ENCODE data around the gene CAMTA1. TPM values are rescaled to one million over a fixed set of nuclear protein-coding genes. Genes with fewer than 3 reads are reported as not detected.

Gene CAMTA1
- polyA plus RNA-seq, 1 of the 3 experiments (the other 2 are of a cell fraction): 63.1 TPM

DNA sequence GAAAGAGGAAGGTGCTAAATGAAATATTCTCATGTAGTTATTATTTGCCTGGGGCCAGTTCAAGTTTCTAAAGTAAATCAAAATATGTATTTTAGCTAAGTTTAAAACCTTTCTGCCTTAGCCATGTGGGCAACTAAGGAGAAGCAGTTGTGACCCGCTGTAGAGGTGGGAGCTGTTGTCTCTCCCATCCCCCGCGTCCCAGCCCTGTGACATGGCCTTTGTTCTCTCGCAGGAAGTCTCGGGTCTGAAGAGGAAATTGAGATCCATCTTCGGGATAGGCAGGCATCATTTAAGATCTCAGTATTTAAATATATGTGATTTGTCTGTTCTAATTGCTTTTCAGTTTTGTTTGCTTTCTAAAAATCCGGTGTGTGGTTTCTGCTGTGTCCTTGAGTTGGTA is 121.5 kb downstream of the CAMTA1 start:
- POLR2A ChIA-PET: no interaction called here
- no peak for DNase-seq
- TF ChIP-seq FOXM1 (IDR thresholded peaks at IDR 0.05; ENCODE audit: low read depth): no peak
- TF ChIP-seq RCOR1 (IDR thresholded peaks at IDR 0.05; ENCODE audit: low read length): no peak
- no peak for TF ChIP-seq EP300 (IDR thresholded peaks at IDR 0.05; ENCODE audit: borderline replicate concordance in 1 of 2, low read depth in 1 of 2, low read length in 1 of 2)
- no peak for TF ChIP-seq FOXJ3 (CRISPR knock-in tag; IDR thresholded peaks at IDR 0.05)
- CTCF ChIA-PET: interaction anchor here (1.5 to 1.8 kb wide), 2 partner anchors 18 to 163 kb away, joined by 4 to 7 read pairs; no protein-coding TSS in a partner anchor
- Histone ChIP-seq H3K9me2 (no peaks in the 10 kb centered on the region), H3K79me2 (ENCODE audit: insufficient read depth) (no peaks in the 10 kb centered on the region), H3K27ac (ENCODE audit: low read depth in 2 of 2, low read length in 1 of 2) (no peak overlapping the region), H3K9me3 (no peaks in the 10 kb centered on the region), H2AFZ (ENCODE audit: low read depth) (no peak overlapping the region), H3K27me3 (ENCODE audit: insufficient read depth) (no peaks in the 10 kb centered on the region), H3K9ac (no peak overlapping the region), H3K4me3 (ENCODE audit: low read depth in 2 of 2, low read length in 1 of 2) (no peak overlapping the region), H4K20me1 (ENCODE audit: insufficient read depth) (no peaks in the 10 kb centered on the region), H3K4me2 (no peak overlapping the region), H3K4me1 (ENCODE audit: control insufficient read depth in 1 of 2, insufficient read depth in 2 of 2, low read depth in 1 of 2, low read length in 1 of 2) (peaks cover 0 to 6% of the 10 kb centered on the region in 2 experiments; a peak in 1 of 4 replicates), H3K36me3 (replicated peaks in 1 of 2; ENCODE audit: control insufficient read depth in 1 of 2, insufficient read depth in 2 of 2, low read length in 1 of 2) (no peaks in the 10 kb centered on the region), H3F3A (replicated peaks; ENCODE audit: insufficient read depth) (no peaks in the 10 kb centered on the region)
- WGBS (ENCODE audit: low lambda C conversion rate): 88% methylated on average over 7 of the region's 7 CpGs

DNA sequence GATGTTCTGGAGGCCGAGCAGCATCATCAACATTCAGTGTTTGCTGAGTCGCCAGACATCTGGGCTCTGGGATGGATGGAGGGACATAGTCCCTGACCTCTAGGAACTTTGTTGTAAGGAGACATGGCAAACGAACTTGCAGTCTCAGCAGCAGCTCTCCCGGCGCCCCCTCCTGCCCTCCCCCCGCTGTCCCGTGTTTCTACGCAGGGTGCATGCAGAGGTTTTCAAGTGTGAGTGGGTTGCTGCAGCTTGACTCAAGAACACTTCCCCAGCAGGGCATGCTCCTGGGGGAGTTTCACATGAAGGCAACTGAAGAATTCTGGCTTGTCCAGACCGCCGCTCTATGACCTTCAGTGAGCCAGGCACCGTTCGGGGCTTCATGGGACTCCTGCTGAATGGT is 121.9 kb downstream of the CAMTA1 start:
- TF ChIP-seq, protein P1, sequence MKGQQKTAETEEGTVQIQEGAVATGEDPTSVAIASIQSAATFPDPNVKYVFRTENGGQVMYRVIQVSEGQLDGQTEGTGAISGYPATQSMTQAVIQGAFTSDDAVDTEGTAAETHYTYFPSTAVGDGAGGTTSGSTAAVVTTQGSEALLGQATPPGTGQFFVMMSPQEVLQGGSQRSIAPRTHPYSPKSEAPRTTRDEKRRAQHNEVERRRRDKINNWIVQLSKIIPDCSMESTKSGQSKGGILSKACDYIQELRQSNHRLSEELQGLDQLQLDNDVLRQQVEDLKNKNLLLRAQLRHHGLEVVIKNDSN (IDR thresholded peaks at IDR 0.05; ENCODE audit: borderline replicate concordance, low read depth): no peak
- no peak for TF ChIP-seq NRF1 (IDR thresholded peaks at IDR 0.05; ENCODE audit: low read depth, low read length)
- no peak for TF ChIP-seq ELF1 (IDR thresholded peaks at IDR 0.05)
- no peak for TF ChIP-seq POLR2AphosphoS5 (IDR thresholded peaks at IDR 0.05; ENCODE audit: low read depth, low read length)
- no peak for TF ChIP-seq TAF1 (IDR thresholded peaks at IDR 0.05; ENCODE audit: borderline replicate concordance, low read depth, low read length)
- no peak for TF ChIP-seq SMC3 (IDR thresholded peaks at IDR 0.05; ENCODE audit: low read depth, low read length)
- TF ChIP-seq, protein P2, sequence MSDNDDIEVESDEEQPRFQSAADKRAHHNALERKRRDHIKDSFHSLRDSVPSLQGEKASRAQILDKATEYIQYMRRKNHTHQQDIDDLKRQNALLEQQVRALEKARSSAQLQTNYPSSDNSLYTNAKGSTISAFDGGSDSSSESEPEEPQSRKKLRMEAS (IDR thresholded peaks at IDR 0.05; ENCODE audit: low read depth): no peak
- TF ChIP-seq EP300 (IDR thresholded peaks at IDR 0.05; ENCODE audit: borderline replicate concordance in 1 of 2, low read depth in 1 of 2, low read length in 1 of 2): no peak
- no peak for TF ChIP-seq RCOR1 (IDR thresholded peaks at IDR 0.05; ENCODE audit: low read length)
- no peak for TF ChIP-seq RXRA (IDR thresholded peaks at IDR 0.05; ENCODE audit: borderline replicate concordance, low read depth)
- no peak for TF ChIP-seq GABPA (IDR thresholded peaks at IDR 0.05; ENCODE audit: low read depth)
- WGBS (ENCODE audit: low lambda C conversion rate): 90% methylated on average over 7 of the region's 12 CpGs
- Histone ChIP-seq H3K27ac (ENCODE audit: low read depth in 2 of 2, low read length in 1 of 2) (no peak overlapping the region), H3K4me2 (no peak overlapping the region), H4K20me1 (ENCODE audit: insufficient read depth) (no peaks in the 10 kb centered on the region), H3K36me3 (replicated peaks in 1 of 2; ENCODE audit: control insufficient read depth in 1 of 2, insufficient read depth in 2 of 2, low read length in 1 of 2) (no peaks in the 10 kb centered on the region), H3K9ac (no peak overlapping the region), H3K9me3 (no peaks in the 10 kb centered on the region), H3K4me3 (ENCODE audit: low read depth in 2 of 2, low read length in 1 of 2) (no peak overlapping the region), H3K4me1 (ENCODE audit: control insufficient read depth in 1 of 2, insufficient read depth in 2 of 2, low read depth in 1 of 2, low read length in 1 of 2) (peaks cover 0 to 6% of the 10 kb centered on the region in 2 experiments; a peak in 1 of 4 replicates), H3F3A (replicated peaks; ENCODE audit: insufficient read depth) (no peaks in the 10 kb centered on the region), H2AFZ (ENCODE audit: low read depth) (no peak overlapping the region), H3K27me3 (ENCODE audit: insufficient read depth) (no peaks in the 10 kb centered on the region), H3K79me2 (ENCODE audit: insufficient read depth) (no peaks in the 10 kb centered on the region), H3K9me2 (no peaks in the 10 kb centered on the region)
- POLR2A ChIA-PET: no interaction called here
- DNase-seq: no peak
- CTCF ChIA-PET: interaction anchor here (1.5 to 1.8 kb wide), 2 partner anchors 18 to 163 kb away, joined by 4 to 7 read pairs; no protein-coding TSS in a partner anchor
